A673 (cell line): ENCODE data around the gene CYBA.

Source experiments
- CTCF ChIP-seq: fragments of 300-800, 200-600 bp; sonication (generic); conservative IDR thresholded peaks from 2 replicates; pipeline ENCODE4 v1.5.1; 2017; ENCODE audit warnings: low read depth, mild to moderate bottlenecking, antibody characterized with exemption, low read length, moderate library complexity, mixed read lengths
- EZH2 ChIP-seq: fragments of 200-600 bp; sonication (generic); IDR thresholded peaks from 2 replicates; pipeline ENCODE4 v1.6.1; 2017; ENCODE audit warnings: borderline replicate concordance, low read depth, mild to moderate bottlenecking, mixed read lengths, antibody characterized with exemption, low read length; ENCODE audit not compliant: poor library complexity, severe bottlenecking

GRCh38 chr16:88605186-88606147, 45.4 kb downstream of the CYBA start:
- TF ChIP-seq CTCF (no peak), EZH2 (no peak)
